NCI-H1694 (cell line): Measurements from ENCODE around the gene TMUB1.

Experiments
- DNase-seq: peaks from one replicate; lab custom pipeline; 2025; lab: John Stamatoyannopoulos, UW

TMUB1 gene

DNA sequence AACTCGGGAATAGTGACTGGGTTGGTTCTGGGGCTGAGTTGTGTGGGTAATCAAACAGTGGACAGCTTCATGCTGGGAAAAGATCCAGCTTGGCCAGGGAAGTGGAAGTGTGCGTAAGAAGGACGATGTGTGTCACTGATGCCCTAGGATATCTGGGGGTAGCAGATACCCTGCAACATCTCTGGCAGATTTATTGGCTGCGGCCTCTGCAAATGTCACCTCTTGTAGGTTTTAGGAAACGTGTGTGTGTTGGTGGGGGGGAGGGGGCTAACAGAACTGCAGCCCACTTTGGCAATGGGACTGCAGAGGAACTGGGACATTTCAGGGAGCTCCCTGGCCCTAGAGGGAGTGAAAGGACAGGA is 2.0 kb upstream of the TMUB1 start:
- DNase-seq: no peak

DNA sequence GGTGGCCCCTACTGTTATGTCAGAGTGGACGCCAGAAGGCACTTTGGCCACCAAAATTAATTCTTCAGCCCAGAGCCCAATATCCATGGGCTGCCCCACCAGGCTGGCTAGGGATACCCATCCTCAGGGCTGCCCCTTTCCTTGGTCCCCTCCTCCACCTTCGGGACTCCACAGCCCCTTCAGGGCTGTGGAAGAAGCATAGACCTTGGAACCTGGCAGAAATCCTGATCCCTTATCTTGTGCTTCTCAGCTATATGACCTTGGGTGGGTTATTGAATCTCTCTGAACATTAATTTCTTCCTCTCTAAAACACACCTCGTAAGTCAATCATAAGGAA is 499 bp upstream of the TMUB1 start:
- DNase-seq: no peak

DNA sequence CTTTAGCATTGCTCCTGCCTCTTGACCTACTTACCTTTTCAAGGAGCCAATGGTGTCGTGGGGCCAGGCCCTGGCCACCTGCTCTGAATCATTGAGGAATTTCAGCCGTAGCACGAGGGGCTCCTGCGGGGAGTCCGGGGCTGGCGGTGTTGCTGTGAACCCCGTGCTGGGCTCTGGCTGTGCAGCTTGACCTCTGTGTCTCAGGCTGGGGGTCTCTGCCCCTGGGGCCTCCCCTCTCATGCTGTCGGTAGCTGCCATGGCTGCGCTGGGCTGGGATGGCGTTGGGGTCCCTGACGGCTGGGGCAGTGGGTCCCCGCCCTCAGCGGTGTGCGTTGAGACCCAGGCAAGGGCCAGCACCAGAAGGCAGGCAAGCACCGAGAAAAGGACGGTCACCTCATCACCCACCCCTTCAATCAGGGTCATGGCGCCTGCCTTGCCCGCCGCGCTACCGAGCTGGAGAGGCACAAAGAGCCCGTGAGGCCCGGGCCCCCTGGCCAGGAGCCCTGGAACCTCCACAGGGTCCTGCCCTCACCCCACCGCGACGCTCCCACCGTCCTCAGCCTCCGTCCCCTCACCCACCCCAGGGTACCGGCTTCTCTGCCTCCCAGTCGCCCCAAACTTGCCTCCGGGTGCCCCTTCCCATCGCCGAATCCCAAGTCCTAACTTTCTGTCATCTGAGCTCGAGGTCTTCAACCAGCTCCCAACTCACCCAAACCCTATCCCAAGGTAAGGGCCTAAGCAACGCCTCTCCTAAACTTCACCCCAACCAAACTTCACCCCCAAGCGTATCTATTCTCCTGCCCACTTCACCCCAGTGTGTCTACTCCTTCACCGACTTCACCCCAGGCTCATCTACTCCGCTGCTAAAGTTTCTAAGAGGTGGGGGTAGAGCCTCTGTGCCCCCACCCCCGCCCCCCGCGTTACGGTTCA is 887 bp downstream of the TMUB1 start:
- no peak for DNase-seq

DNA sequence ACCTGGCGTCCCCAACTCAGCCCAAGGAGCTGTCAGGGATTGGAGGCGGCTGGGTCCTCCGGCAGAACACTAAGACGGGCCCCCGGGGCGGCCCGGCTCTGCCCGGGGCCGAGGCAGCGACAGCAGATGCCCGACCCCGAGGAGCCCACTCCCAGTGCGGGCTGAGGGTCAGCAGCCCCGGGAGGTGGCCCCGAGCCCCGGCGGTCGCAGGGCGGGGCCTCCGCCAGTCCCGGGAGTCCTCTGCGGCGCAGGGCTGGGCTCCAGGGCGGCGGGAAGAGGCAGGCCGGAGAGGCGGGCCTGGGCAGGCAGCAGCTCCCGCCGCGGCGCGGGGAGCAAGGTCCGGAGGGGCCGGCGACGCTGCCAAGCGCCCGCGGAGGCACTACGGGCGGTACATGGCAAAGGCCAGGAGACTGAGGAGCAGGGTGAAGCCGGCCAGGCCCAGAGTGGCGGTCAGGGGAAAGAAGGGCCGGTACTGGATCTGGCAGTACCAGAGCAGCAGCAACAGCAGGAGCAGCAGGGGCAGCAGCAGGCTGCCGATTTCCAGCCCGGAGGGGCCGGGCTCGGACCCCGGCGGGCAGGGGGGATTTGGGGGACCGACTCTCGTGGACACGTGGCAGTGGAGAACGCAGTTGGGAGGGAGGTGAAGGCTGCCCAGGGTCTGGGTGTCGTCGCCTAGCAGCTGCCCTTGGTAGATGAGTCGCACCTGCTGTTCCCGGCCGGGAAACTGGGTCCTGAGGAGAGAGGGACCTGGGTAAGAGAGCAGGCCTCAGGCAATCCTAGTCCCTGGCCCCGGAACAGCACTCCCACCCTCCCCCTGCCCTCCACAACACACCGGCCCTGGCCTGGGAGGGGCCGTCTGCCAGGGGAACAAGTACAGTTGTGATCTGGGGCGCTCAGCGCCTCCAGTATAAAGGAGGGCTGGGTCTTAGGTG is 1.9 kb downstream of the TMUB1 start:
- no peak for DNase-seq

DNA sequence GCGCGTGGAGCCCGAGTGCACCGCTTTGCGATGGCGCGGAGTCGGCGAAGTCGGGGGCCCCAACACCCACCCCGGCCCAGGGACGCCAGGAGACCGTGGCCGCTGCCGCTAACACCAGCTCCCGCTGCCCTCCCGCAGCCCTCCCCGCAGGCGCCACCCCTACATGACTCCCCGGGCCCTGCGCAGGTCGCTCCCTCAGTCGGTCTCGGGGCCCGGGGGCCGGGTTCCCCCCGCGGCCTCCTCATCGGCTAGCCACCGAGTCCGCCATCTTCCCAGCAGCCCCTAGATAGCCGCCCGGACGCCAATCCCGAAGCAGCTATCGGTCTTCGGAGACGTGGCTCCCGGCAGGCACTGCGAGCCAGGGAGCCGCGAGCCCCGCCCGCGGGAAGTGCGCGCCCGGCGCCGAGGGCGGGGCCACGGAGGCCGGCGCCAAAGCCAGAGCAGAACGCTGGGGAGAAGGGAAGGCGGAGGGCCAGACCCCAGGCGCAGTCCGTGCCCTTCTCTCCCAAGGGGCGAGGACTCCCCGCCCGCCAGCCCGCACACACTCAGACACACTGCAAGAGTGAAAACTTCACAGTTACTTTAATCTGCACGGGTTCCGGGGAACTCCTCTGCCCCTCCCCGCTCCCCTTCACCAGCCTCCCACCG is 2.6 kb downstream of the TMUB1 start, which contains the start of gene FASTK:
TSS of gene FASTK (minus strand) at position 288 of the 648 bp plus-strand sequence. CDS start at position 245, 43 bp downstream.
- DNase-seq: peak; percentile 73

DNA sequence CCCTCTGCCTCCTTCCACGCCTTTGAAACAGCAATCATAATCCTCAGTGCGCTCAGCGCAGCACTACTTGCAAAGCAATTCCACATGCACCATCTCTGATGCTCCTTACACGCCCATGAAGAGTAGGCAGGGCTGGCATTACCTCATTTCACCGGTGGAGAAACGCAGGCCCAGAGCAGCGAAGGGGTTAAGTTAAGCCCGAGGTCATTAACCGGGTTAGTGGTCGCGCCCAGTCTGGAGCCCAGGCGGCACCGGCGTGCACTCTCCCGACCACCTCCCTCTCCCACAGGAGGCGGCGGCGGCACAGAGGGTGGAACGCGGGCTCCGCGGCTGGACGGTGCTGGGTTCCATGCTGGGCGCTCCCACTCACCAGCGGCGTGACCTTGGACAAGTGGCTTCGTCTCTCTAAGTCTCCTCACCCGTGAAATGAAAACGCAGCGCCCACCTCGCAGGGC is 3.2 kb downstream of the TMUB1 start:
- DNase-seq: no peak

DNA sequence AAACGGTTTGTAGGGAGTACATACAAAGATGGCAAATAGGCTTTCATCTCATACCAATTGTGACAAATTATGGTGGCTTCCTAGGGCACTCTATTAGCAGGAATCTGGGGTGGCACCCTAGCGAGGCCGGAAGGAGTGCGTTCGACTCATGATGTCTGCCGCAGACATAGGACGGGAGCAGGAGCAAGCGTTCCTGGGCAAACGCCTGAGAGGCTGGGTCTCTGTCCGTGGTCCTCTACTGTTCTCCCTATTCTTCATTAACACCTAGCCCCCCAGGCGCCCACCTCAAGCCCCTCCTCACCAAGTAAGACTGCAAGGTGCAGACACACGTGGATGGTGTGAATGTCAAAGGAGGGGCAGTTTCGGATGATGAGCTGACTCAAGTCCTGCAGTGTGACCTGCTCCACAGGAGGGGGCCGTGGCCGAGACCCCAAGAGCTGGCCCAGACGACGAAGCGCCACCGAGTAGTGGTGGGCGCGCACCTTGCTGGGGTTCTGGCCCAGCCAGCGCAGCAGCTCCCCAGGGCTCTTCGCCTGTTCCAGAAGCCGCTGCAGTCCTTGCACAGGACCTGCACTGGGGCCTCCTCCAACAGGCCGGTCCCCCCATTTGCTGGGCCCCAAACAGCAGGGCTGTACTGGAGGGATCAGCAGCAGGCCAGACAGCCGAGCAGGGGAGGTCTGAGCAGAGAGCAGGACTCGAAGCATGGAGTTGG is 3.9 kb downstream of the TMUB1 start:
- no peak for DNase-seq

DNA sequence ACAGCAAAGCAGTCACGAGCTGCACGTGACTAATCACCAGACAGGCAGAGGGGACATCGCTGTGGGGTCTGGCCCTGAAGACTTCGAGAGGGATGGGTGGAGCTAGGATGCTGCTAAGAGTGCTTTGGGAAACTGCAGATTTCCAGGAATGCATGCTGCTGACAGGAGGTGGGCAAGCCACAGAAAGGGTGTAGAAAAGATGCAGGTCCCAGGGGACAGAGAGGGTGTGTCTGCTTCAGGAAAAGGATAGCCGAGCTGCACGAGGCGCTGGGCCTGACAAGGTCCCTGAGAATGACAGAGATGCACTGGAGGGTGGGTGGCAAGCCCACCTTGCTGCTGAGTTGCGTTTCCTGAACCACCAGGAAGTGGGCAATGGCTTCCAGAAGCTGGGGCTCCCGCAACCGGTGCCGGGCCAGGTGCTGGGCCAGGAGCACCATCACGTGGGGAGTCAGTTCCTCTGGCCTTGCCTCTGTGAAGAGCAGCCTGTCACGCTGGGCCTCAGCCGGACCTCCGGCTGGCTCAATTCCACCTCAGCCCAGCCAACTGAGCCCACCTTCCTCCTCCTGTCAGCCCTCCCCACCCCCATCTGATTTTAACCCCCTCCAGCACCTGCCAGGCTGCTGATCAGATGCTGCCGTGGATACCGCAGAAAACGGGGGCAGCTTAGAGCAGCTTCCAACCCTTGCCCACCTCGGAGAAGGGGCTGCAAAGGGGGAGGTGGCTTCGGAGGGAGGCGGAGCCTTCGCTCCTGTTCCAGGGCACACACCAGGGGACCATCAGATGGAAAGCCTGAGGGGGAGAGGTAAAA is 4.9 kb downstream of the TMUB1 start:
- DNase-seq: no peak

DNA sequence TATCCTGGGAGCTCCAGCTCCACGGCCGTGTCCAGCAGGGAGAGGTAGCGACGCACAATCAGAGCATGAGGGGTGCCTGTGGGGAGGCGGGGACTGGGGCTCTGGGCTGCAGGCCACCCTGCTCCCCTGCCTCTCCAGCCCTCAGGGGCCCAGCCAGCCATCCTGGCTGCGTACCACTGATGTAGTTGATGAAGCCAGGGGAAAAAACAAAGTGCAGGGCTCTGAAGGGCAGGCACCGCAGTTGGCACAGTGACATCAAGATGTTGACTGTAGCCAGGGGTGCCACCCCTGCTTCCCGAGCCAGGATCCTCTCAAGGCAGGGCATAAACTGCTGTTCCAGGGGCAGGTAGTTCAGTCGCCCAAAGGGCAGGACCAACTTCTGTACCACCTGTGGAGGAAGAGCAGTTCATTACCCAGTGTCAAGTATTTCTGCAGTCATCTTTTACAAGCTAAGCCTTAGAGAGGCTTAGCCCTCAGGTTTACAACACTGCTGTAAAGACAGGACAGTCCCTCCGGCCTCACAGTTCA is 5.5 kb downstream of the TMUB1 start:
- DNase-seq: no peak

DNA sequence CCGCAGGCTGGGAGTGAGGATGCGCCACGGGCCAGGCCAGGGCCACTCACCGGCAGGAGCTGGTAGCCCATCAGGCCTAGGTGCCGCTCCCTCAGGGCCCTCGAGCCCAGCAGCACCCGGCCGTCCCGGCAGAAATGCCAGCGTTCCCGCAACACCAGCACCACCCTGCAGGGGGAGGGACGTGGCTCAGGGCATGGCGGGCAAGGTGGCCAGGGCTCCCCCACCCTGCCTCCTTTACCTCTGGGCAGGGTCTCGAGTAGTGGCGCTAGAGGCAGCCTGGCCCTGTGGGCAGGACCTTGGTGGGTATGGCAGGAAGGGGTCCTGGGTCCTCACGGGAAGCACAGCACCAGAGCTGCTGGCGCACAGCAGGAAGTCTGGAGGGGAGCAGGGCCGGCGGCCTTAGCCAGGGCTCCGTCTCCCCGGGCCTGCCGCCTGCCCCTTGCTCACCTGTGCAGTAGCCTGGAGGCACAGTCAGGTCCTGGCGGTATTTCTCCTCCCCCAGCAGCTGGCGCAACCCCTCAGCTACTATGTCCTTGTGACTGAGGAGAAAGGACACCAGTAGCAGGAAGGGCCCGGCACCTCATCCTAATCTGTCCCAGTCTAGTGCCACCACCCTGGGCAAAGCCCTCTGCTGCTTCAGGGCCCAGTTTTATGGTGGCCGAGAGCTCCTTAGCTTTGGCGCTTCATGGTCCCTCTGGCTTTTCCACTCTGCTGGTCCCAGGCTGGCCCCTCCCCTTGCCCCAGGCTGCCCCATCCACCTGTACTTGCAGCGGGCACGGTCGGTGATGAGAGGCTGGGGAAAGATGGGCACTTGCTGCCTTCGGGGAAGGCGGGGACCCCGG is 6.2 kb downstream of the TMUB1 start:
- no peak for DNase-seq

DNA sequence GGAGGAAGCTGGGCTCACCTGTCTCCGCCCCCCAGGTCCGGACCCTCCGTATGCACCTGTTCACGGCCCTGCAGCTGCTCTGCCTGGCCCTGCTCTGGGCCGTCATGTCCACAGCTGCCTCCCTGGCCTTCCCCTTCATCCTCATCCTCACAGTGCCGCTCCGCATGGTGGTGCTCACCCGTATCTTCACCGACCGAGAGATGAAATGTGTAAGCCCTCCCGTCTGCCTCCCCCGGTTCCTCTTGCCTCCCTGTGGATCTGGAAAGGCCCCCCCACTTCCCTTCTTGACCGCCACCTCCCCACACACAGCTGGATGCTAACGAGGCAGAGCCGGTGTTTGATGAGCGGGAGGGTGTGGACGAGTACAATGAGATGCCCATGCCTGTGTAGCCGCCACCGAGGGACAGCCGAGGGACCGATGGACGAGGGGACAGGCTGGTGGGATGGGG is 7.3 kb downstream of the TMUB1 start:
- DNase-seq: no peak

DNA sequence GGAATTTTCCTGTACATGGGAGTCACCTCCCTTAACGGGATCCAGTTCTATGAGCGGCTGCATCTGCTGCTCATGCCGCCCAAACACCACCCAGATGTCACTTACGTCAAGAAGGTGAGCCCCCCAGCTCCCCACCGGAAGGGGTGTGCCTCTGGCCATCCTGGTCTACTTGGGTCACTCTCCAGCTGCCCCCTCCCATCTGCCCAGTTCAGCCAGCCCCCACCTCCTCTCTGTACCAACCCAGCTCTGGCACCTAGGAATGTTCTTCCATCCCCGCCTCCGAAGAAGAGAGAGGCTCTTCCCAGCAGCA is 7.7 kb downstream of the TMUB1 start:
- no peak for DNase-seq

DNA sequence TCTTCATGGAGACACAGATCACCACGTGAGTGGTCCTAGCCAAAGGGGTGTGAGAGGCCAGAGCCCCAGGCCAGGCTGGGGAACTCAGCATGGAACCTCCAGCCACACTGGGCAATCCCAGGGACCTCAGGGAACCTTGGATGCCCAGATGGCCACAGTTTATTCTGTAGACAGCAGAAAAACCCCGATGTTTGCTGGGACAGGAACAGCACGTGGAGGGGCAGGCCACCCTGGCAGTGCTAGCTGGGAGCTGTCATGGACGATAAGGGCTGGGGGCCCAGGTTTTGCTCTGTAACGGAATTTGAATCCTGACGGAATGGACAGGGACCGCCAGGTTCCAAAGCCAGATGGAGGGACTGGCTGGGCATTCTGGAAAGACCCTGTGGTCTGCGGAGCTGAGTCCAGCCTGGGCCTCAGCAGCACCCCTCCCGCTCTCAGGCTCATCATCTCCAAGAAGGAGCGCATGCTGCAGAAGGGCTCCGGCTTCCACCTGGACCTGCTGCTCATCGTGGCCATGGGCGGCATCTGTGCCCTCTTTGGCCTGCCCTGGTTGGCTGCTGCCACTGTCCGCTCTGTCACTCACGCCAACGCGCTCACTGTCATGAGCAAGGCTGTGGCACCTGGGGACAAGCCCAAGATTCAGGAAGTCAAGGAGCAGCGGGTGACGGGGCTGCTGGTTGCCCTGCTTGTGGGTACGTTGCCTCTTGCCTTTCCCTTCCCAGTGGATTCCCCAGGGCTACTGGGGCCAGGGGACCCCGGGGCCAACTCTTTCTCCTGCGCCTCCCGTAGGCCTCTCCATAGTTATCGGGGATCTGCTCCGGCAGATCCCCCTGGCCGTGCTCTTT is 8.3 kb downstream of the TMUB1 start:
- DNase-seq: no peak

DNA sequence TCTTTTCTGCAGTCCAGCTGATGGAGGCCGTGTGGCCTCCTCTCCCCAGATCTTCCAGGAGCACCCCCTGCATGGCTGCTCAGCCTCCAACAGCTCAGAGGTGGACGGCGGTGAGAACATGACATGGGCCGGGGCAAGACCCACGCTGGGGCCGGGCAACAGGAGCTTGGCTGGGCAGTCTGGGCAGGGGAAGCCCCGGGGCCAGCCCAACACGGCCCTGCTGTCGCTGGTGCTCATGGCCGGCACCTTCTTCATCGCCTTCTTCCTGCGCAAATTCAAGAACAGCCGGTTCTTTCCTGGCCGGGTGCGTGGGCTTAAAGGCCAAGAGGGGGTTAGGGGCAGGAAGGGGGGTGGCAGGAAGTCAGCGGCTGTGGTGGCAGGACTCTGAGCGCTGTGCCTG is 9.3 kb downstream of the TMUB1 start:
- no peak for DNase-seq

DNA sequence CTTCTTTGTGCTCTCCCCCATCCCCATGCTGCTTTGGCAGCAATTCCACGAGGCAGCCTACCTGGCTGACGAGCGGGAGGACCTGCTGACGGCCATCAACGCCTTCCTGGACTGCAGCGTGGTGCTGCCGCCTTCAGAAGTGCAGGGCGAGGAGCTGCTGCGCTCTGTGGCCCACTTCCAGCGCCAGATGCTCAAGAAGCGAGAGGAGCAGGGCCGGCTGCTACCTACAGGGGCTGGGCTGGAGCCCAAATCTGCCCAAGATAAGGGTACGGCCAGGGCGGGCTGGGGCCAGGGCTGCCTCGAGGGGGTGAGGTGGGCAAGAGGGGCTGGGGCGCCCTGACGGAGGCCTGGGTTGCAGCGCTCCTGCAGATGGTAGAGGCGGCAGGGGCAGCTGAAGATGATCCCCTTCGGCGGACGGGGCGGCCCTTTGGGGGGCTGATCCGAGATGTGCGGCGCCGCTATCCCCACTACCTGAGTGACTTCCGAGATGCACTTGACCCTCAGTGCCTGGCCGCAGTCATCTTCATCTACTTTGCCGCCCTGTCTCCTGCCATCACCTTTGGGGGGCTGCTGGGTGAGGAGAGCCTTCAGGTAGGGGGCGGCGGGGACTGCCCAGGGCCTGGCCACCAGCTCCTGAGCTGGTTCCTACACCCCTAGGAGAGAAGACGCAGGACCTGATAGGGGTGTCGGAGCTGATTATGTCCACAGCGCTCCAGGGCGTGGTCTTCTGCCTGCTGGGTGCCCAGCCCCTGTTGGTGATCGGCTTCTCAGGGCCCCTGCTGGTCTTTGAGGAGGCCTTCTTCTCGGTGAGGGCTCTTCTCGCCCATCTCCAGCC is 12.0 kb downstream of the TMUB1 start:
- DNase-seq: no peak

DNA sequence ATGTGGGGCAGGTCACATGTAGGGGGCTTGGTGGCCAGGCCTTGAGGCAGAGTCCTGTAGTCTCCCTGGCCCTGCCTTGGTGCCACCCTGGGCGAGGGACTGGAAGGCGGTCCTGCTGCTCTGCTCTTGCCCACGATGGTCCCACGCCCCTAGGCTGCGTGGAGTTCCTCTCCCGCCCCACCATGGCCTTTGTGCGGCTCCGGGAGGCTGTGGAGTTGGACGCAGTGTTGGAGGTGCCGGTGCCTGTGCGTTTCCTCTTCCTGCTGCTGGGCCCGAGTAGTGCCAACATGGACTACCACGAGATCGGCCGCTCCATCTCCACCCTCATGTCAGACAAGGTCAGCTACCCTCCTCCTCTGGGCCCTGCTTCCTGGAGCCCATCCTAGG is 12.7 kb downstream of the TMUB1 start:
- no peak for DNase-seq

DNA sequence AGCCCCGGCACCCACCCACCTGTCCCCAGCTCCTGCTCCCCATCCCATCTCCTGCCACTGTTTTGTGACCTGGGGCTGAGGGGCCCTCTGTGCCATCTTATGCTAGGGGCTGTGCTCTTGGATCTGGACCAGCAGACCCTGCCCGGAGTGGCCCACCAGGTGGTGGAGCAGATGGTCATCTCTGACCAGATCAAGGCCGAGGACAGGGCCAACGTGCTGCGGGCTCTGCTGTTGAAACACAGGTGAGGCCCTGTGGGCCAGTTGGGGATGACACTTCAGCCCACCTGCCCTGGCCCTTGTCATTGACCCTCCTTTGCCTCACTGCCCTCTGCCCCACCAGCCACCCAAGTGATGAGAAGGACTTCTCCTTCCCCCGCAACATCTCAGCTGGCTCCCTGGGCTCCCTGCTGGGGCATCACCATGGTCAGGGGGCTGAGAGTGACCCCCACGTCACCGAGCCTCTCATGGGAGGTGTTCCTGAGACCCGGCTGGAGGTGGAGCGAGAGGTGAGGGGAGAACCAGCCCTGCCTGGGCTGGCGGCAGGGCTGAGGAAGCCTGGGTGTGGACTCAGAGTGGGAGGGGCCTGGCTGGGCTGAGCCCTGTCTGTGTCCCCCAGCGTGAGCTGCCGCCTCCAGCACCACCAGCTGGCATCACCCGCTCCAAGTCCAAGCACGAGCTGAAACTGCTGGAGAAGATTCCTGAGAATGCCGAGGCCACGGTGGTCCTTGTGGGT is 13.3 kb downstream of the TMUB1 start:
- DNase-seq: no peak
